HG03342 (cell line): ENCODE results near the gene CD207.
"Not testable (repeated sequence)": the region's sequence is repeated elsewhere in the genome, so short reads cannot be mapped to it uniquely, and the experiment has no call there.

ENCODE experiments used
- ATAC-seq: cut with Tn5 transposase; IDR thresholded peaks from one replicate; pipeline ENCODE4 v1.9.1; 2021; ENCODE audit warnings: mild to moderate bottlenecking, moderate library complexity; ENCODE audit not compliant: unreplicated experiment

The CD207 gene

GRCh38 chr2:70829916-70830315 is 5.7 kb downstream of the CD207 start:
- ATAC-seq: no peak

DNA sequence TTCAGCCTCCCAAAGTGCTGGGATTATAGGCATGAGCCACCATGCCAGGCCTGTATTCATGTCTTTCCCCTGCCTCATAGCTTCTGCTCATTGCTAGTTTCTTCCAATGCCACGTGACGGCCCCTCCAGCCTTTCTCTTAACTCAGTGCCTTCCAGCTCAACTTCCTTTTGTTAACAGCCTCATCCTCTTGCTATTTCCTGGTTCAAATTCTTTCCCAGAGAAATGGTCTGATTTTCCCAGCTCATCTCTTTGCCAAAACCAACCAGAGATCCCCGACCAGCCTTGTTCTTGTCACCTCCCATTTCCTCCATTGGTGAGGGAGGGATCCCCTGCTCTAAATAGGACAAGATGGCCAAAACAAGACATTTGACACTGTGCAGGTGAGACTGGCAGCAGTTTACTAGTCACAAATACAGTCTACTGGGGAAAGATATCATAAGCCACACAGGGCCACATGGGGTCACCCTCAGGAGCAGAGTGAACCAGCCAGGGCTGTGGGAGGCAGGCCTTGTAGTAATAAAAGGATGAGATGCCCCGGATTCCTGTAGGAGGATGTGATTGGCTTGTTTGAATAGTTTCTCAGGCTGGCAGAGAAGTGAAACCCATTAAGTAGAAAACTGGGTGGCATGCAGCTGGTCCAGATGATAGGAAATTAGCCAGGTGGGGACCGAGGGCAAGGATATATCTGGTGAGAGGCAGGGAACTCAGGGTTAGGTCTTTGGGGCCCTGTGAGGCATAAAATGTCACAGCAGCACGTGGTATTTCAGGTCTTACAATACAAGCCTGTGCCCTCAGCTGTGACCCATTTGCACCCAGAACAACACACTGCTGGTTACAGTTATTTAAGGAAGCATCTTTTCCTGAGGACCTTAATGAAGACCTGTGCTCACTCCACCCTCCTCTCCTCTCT is 6.4 kb downstream of the CD207 start:
- ATAC-seq: no peak

DNA sequence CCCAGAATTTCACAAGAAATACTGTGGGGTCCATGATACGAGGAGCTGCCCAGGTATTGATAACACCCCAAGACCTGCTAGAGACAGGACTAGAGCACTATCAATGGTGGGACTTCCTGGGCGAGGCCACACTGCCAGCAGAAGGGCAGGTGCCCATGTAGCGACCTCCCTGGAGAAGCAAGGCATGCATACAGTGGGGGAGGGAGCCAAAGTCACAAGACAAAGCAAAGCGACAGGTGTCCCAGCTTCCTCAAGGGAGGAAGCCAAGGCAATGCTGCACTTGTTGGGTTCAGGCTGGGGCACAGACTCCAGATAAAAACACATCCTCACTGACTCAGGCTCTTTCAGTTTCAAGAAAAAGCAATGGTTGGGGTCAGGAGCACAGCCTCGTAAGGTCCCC is 7.5 kb downstream of the CD207 start:
- ATAC-seq: no peak

- ATAC-seq: no peak
Measured at GRCh38 chr2:70827388-70827787, 8.2 kb downstream of the CD207 start.

DNA sequence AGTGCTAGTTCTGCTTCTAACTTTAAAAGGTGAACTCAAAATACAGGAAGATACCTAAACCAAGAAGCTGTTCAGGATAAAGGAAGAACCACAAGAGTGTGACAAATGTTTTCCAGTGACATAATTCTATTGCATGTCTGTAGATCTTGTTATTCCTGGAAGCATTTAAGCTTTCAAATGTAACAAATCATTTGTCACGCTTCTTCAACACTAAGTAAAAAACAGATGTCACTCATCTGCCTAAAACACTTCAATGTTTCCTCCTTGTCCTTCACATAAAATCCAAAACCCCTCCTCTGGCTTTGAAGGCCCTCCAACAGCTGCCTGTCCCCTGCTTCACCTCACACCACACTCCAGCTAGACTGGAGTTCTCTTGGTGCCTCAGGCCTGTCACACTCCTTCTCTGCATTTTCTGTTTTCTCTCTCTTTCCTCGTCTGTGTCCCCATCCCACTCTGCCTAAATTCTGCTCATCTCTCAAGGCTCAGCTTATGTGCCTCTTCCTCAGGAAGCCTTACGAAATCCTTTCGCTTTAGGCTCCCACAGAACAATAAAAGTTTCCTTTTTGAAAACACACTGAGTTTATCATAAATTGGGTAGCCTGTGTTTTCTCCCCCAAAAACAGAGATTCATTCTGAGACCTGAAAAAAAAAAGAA is 8.8 kb downstream of the CD207 start:
- ATAC-seq: no peak

DNA sequence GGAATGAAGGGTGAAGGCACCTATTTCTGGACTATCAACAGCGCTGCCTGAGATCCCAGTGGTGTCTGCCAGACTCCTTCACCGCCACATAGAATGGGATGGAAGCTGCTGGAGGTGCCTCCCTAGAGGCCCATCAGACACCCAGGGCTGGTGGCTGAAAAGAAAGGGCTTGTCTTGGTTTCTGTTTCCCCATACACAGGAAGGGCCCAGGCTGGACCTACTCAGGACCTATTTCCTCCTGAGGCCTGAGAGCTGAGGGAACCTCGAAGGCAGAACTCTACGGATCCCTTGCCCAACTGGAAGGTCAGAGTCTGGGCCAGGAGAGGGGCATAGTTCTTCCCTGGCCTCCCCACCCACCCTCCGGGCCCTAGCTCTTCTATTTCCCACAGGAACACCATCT is 12.4 kb downstream of the CD207 start:
- no peak for ATAC-seq

DNA sequence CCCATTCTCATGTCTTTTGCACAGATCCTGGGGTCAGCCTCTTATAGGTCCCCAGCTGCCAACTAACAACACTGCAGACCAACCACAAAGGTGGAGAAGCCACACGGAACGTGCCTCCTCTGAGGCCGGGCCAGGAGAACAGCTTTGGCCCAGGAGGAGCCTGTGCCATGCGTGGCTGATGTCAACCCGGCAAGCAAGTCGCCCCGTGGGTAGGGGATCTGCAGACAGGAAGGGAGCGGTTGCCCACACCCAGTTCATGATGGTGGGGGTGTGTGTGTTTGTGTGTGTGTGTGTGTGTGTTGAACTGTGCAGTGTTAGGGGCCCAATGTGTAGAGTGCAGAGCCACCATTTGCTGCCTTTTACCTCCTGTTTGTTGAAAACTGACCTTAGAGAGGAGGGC is 12.8 kb downstream of the CD207 start:
- no peak for ATAC-seq

GRCh38 chr2:70820499-70820898 is 15.1 kb downstream of the CD207 start, which contains the start of gene CLEC4F:
TSS of gene CLEC4F (minus strand) at chr2:70820599. CDS start at chr2:70820523, 76 bp downstream.
- no peak for ATAC-seq

GRCh38 chr2:70817284-70817954 is 18.2 kb downstream of the CD207 start:
- ATAC-seq: no peak

- ATAC-seq: no peak
Measured at GRCh38 chr2:70816726-70817125, 18.9 kb downstream of the CD207 start.

GRCh38 chr2:70808983-70809958 is 26.3 kb downstream of the CD207 start:
- no peak for ATAC-seq

DNA sequence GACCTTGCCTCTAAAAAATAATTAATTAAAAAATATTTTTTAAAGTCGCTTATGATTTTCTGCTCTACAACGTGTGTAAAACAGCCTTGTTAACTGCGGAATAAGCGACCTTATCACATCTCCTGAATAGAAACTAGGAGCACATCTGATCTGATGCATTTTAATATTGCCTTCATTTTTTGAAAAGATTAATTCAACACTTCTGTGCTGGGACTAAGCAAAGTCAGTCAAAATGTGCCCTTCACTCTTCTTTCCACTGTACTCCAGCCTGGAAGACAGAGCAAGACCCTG is 27.8 kb downstream of the CD207 start:
- no peak for ATAC-seq

- no peak for ATAC-seq
Measured at GRCh38 chr2:70807102-70807827, 28.4 kb downstream of the CD207 start.

DNA sequence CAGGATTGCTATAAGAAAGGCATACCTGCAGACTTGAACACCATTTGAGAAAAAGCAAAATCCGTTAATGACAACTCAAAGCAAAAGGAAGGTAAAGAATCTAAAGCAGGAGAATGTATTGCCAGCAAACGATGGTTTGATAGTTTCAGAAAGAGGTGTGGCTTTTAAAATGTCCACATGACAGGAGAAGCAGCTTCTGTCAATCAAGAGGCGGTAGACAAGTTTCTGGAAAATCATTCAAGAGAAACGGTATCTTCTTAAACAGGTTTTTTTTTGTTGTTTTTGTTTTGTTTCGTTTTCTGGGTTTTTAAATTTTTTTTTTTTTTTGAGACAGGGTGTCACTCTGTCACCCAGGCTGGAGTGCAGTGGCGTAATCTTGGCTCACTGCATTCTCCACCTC is 29.0 kb downstream of the CD207 start:
- no peak for ATAC-seq

DNA sequence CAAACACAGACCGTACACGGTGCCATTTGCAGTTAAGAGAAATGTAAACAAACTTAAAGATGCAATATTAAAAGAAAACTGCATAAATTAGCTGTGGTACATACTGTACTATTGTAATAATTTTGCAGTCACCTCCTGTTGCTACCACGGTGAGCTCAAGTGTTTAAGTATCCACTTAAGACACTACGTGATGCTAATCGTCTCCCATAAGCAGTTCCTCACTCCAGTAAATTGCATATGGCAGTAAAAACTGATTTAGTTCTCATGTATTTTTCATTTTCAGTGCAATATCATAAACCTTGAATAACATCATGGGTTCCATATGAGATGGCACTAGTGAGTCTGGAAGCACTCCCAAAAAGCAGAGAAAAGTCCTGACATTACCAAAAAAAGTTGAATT is 29.6 kb downstream of the CD207 start:
- no peak for ATAC-seq

DNA sequence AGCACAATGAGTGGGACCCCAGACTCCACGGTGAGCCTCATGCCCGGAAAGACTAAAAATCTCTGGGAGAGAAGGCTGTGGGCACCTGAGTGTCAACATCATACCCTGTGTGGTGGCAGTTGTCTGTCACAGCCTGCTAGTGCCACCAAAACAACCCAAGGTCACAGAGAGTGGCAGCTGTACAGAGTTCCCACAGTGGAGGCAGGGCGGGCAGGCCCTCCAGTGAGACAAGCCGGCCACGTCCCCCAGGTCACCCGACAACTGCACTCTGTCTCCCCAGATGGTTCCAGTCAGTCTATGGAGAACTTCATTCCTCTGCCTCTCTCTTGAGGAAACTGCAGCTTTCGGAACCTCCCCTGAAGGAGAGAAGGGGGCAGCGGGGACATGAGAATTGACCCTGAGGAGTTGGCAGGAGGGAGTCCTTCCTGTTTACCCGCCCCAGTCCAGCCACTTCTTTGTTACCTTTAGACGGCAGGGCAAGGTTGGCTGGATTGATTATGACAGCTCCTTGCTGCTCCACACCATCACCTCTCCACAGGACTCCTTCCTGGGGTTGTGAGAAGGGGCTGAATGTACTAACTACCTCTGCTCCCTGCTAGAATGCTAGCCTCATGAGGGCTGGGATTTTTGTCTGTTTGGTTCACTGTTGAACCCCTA is 33.9 kb downstream of the CD207 start:
- no peak for ATAC-seq

- no peak for ATAC-seq
Measured at GRCh38 chr2:70799706-70800105, 35.9 kb downstream of the CD207 start.

DNA sequence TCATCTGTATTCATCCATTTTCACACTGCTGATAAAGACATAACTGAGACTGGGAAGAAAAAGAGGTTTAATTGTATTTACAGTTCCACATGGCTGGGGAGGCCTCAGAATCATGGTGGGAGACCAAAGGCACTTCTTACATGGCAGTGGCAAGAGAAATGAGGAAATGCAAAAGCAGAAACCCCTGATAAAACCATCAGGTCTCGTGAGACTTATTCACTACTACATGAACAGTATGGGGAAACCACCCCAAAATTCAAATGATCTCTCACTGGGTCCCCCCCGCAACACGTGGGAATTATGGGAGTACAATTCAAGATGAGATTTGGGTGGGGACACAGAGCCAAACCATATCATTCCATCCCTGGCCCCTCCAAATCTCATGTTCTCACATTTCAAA is 37.6 kb downstream of the CD207 start:
- not testable (repeated sequence) for ATAC-seq

DNA sequence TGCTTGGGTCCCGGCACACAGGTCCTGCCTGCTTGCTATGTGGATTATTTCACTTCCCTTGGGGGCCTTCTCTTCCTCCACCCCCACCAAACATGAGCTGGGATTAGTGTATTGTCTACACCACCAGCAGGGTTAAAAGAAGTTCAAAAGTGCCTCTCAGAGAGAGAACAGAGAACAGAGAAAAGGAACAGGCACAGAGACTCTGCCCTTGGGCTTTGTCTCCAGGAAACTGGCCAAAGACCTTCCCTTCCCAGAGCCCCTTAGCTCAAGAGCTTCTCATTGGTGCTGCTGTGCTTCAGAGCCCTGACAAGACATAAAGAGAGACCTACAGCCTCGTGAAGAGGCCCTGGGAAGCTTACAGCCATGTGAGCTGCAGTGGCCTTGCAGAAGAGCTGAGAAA is 38.1 kb downstream of the CD207 start:
- no peak for ATAC-seq

DNA sequence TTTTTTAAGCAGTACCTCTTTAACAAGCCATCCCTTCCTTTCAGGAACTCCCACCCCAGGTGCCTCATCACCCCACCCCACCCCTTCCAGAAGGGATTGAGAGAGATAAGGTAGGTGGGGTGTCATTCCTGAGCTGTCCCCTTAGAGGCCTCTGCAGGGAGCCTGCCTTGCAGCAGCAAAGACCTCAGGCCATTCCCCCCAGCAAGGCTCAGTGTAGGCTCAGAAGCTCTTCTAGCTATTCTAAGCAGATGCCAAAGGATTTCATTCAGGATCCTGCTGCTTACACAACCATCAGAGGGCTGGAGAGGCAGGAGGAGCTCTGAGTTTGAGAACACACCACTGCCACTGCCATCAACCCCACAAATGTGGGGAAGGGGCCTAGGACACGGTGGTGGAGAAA is 39.4 kb downstream of the CD207 start:
- ATAC-seq: no peak
